HepG2 (cell line): ENCODE data around the gene CORT. TPM values are rescaled to one million over a fixed set of nuclear protein-coding genes. Genes with fewer than 3 reads are reported as not detected.
"Not testable (repeated sequence)": the region's sequence is repeated elsewhere in the genome, so short reads cannot be mapped to it uniquely, and the experiment has no call there.

Source experiments
- ATAC-seq: fragments of 200-7000 bp; cut with Tn5 transposase; 3 replicates; pipeline ENCODE4 v1.9.1; 2020; ENCODE audit warnings: mild to moderate bottlenecking, moderate library complexity
- BruUV-seq: library from RNA; stranded (reverse); fragments of 400-500 nt; replicated peaks from 2 replicates; lab custom pipeline; 2021; lab: Mats Ljungman, UMichigan
- CTCF ChIA-PET: fragments of 300-600 bp; formaldehyde crosslinking; extraction: SDS; loops from one replicate; lab custom pipeline; 2021; ENCODE audit warnings: low total read pairs, inconsistent platforms, low intra/inter-chr PET ratio; lab: Yijun Ruan, JAX
- POLR2A ChIA-PET: fragments of 350-600 bp; sonication (Branson Sonifier 250); formaldehyde crosslinking; loops from one replicate; lab custom pipeline; 2020; ENCODE audit warnings: antibody characterized with exemption, inconsistent platforms; lab: Yijun Ruan, JAX
- DNase-seq: peaks from one replicate; pipeline ENCODE4 v3.0.0-alpha.2; 2015; ENCODE audit warnings: low spot score
- FAIRE-seq: peaks from 3 replicates; lab custom pipeline; 2011; peaks lifted over from hg19 to GRCh38; lab: Jason Lieb, UNC
- H2AFZ ChIP-seq: one replicate; pipeline ENCODE4 v1.6.1; 2011; ENCODE audit warnings: low read length, inconsistent platforms
- H3K27ac ChIP-seq: fragments of 300-600 bp; 3 replicates; pipeline ENCODE4 v1.8.0; 2011; ENCODE audit warnings: mixed run types, mild to moderate bottlenecking, mixed read lengths, low read length, inconsistent platforms; ENCODE audit not compliant: insufficient read depth; ENCODE audit errors: extremely low read length
- H3K27me3 ChIP-seq, 2 experiments: fragments of 200-600 bp in 1 of 2; 2 replicates in 1 of 2; 3 replicates in 1 of 2; pipeline versions ENCODE4 v1.6.0 to v1.8.0; 2011; ENCODE audit warnings: low read length in 2 of 2, mild to moderate bottlenecking in 2 of 2, moderate library complexity in 2 of 2, inconsistent platforms in 1 of 2; ENCODE audit not compliant: insufficient read depth in 2 of 2, control insufficient read depth in 1 of 2
- H3K36me3 ChIP-seq, 2 experiments: fragments of 200-600 bp in 1 of 2; replicated peaks in 1 of 2; 2 replicates in 1 of 2; 3 replicates in 1 of 2; pipeline versions ENCODE4 v1.5.1 to v1.8.0; 2011; ENCODE audit warnings: low read length in 2 of 2, inconsistent platforms in 1 of 2; ENCODE audit not compliant: insufficient read depth in 2 of 2, control insufficient read depth in 1 of 2
- H3K4me1 ChIP-seq: 2 replicates; pipeline ENCODE4 v1.5.1; 2012; ENCODE audit warnings: low read length, inconsistent platforms; ENCODE audit not compliant: insufficient read depth
- H3K4me2 ChIP-seq: 2 replicates; pipeline ENCODE4 v1.6.0; 2011; ENCODE audit warnings: low read depth, low read length, inconsistent platforms
- H3K4me3 ChIP-seq, 3 experiments: fragments of 200-600 bp in 1 of 3; sonication (generic), shearing (Covaris generic) in 1 of 3; replicated peaks in 1 of 3; 2 replicates each; pipeline ENCODE4 v1.5.1; 2011 to 2016; ENCODE audit warnings: low read length in 3 of 3, inconsistent platforms in 2 of 3, low read depth in 2 of 3, mild to moderate bottlenecking in 2 of 3, control low read depth in 1 of 3, mixed read lengths in 1 of 3; ENCODE audit not compliant: insufficient read depth in 1 of 3
- H3K79me2 ChIP-seq: one replicate; pipeline ENCODE4 v1.6.1; 2011; ENCODE audit warnings: low read length, inconsistent platforms; ENCODE audit not compliant: insufficient read depth
- H3K9ac ChIP-seq: 2 replicates; pipeline ENCODE4 v1.6.0; 2011; ENCODE audit warnings: mild to moderate bottlenecking, low read depth, low read length, inconsistent platforms; ENCODE audit not compliant: insufficient read depth
- H3K9me3 ChIP-seq: 2 replicates; pipeline ENCODE4 v1.5.1; 2012; ENCODE audit warnings: mild to moderate bottlenecking, low read length
- H4K20me1 ChIP-seq: 2 replicates; pipeline ENCODE4 v1.6.0; 2011; ENCODE audit warnings: inconsistent platforms, mild to moderate bottlenecking, low read length, moderate library complexity; ENCODE audit not compliant: insufficient read depth
- BATF2 ChIP-seq: sonication (generic); formaldehyde crosslinking; IDR thresholded peaks from 2 replicates; pipeline ENCODE4 v1.8.0; 2022; ENCODE audit warnings: mild to moderate bottlenecking, missing genetic modification reagents, moderate library complexity
- NFE2L2 ChIP-seq: fragments of 150-350 bp; IDR thresholded peaks from 2 replicates; pipeline ENCODE4 v1.6.1; 2014; ENCODE audit warnings: low read length
- ZNF121 ChIP-seq: sonication (generic); formaldehyde crosslinking; IDR thresholded peaks from 2 replicates; pipeline ENCODE4 v1.5.0; 2020; ENCODE audit warnings: mild to moderate bottlenecking, missing genetic modification reagents
- WGBS: methylation state at CpG from one replicate; pipeline ENCODE4 v1.1.6; 2017; ENCODE audit warnings: low lambda C conversion rate; 5-methylcytosine and 5-hydroxymethylcytosine counted together
- in situ Hi-C: cut with HindIII; loops from 2 replicates; pipeline ENCODE4 v1.10.0; 2017; ENCODE audit warnings: low pct_unique_long_range_greater_than_20kb; ENCODE audit not compliant: extremely low pct_ligation_motif_present
- intact Hi-C: fragments of 100-400 bp; cut with micrococcal nuclease; formaldehyde crosslinking; loops from one replicate; pipeline ENCODE4 v1.10.0; 2022; ENCODE audit not compliant: unreplicated experiment
- polyA plus RNA-seq, 8 experiments: library from polyadenylated mRNA; depleted of rRNA in 3 of 8; stranded (reverse) in 7 of 8; unstranded in 1 of 8; fragments of >200 nt; fragmentation: Illumina TruSeq in 4 of 8; extraction: Trizol in 4 of 8; gene quantifications; 2 replicates each; pipeline versions ENCODE4 v1.2.1 to v1.2.3, GENCODE V29; 2011 to 2016; ENCODE audit warnings: low read depth in 4 of 8, missing spikeins in 1 of 8, mixed read lengths in 1 of 8; ENCODE audit not compliant: insufficient read depth in 1 of 8
- total RNA-seq, 5 experiments: library from RNA; depleted of rRNA; stranded (reverse); fragments of >200 nt; fragmentation: Illumina TruSeq; extraction: Trizol; gene quantifications; 2 replicates each; pipeline ENCODE4 v1.2.3, GENCODE V29; 2016; ENCODE audit warnings: low read depth in 1 of 5

CORT gene
- total and polyA plus RNA-seq, 2 of the 13 experiments (the other 11 are each of a cell fraction or from before 2014, with no cell fraction given) = 0.11 to 0.62 TPM

GRCh38 chr1:10415211-10415930 is 34.5 kb upstream of the CORT start:
- Histone ChIP-seq H4K20me1 (no peaks in the 10 kb centered on the region), H3K4me1 (no peaks in the 10 kb centered on the region), H2AFZ (no peak overlapping the region), H3K9ac (no peak overlapping the region), H3K79me2 (no peaks in the 10 kb centered on the region), H3K9me3 (no peaks in the 10 kb centered on the region), H3K27me3 (no peaks in the 10 kb centered on the region), H3K36me3 (peaks cover 26 to 86% of the 10 kb centered on the region in 2 experiments), H3K4me3 (no peak overlapping the region), H3K4me2 (no peak overlapping the region), H3K27ac (peak overlapping the region; percentile 14)
- ATAC-seq (no peak), FAIRE-seq (peak; percentile 15), DNase-seq (peak; percentile 24)
- whole genome bisulfite sequencing = 87% methylated on average over 6 of the region's 6 CpGs
- BruUV-seq = no TSS peak
- ChIA-PET POLR2A (no interaction called here), CTCF (no interaction called here)
- TF ChIP-seq NFE2L2 (peak; percentile 64; the same call in 1 of the 2 replicates), BATF2 (no peak)
- intact Hi-C loops (no loop called here), in situ Hi-C loops (no loop called here)

GRCh38 chr1:10415967-10416366 is 33.9 kb upstream of the CORT start:
- H3K9me3 ChIP-seq, DNase-seq, CTCF ChIA-PET, in situ Hi-C loops, H3K79me2 ChIP-seq, H3K4me2 ChIP-seq, H3K9ac ChIP-seq, H3K4me1 ChIP-seq, POLR2A ChIA-PET, ATAC-seq, BruUV-seq, H2AFZ ChIP-seq, intact Hi-C loops, H3K27me3 ChIP-seq, H3K4me3 ChIP-seq, FAIRE-seq, H4K20me1 ChIP-seq: not testable (repeated sequence)
- WGBS = 100% methylated on average over 1 of the region's 1 CpG
- H3K27ac ChIP-seq = peak overlapping the region; percentile 14
- peaks cover 25 to 86% of the 10 kb centered on the region in 2 experiments for H3K36me3 ChIP-seq
- TF ChIP-seq ZNF121 (CRISPR knock-in tag) = peak; percentile 77

- H4K20me1 ChIP-seq, H3K4me2 ChIP-seq, H3K9ac ChIP-seq, CTCF ChIA-PET, DNase-seq, H3K27me3 ChIP-seq, intact Hi-C loops, H3K79me2 ChIP-seq, POLR2A ChIA-PET, H3K27ac ChIP-seq, FAIRE-seq, H3K9me3 ChIP-seq, ATAC-seq, in situ Hi-C loops, H3K4me3 ChIP-seq, H2AFZ ChIP-seq, BruUV-seq, H3K4me1 ChIP-seq: not testable (repeated sequence)
- peaks cover 12 to 61% of the 10 kb centered on the region in 2 experiments for H3K36me3 ChIP-seq
- WGBS = 93% methylated on average over 8 of the region's 8 CpGs
These were observed 31.1 kb upstream of the CORT start for GRCh38 chr1:10418741-10419140.
